Brain microvascular endothelial cell (primary cell): ENCODE measurements around the gene MRPL24.

ENCODE experiments used
- DNase-seq: peaks from one replicate; pipeline ENCODE4 v3.0.0-alpha.2; 2020
- H3K27ac ChIP-seq: fragments of 250-450 bp; sonication (Bioruptor Pico); 2 replicates; pipeline ENCODE4 v1.5.1; 2020; ENCODE audit warnings: mild to moderate bottlenecking, moderate library complexity
- H3K27me3 ChIP-seq: fragments of 250-450 bp; sonication (Bioruptor Pico); replicated peaks from 2 replicates; pipeline ENCODE4 v1.5.1; 2020; ENCODE audit warnings: mild to moderate bottlenecking
- H3K36me3 ChIP-seq: fragments of 250-450 bp; sonication (Bioruptor Pico); replicated peaks from 2 replicates; pipeline ENCODE4 v1.5.1; 2020; ENCODE audit warnings: mild to moderate bottlenecking
- H3K4me3 ChIP-seq: 2 replicates; pipeline ENCODE4 v1.5.1; 2011; ENCODE audit warnings: low read depth, mild to moderate bottlenecking, control low read depth, low read length, moderate library complexity
- in situ Hi-C: cut with HindIII; loops from 2 replicates; pipeline ENCODE4 v1.10.0; 2017; ENCODE audit warnings: low sequenced_read_pairs, low pct_ligation_motif_present
- TF ChIP-seq, protein P1 (sequence below): IDR thresholded peaks from 2 replicates; pipeline ENCODE4 v1.5.1; 2011; ENCODE audit warnings: low read depth, mild to moderate bottlenecking, moderate library complexity, low read length, control low read depth, inconsistent platforms; ENCODE audit errors: missing control alignments

The MRPL24 gene

GRCh38 chr1:156772728-156773497, 32.0 kb upstream of the MRPL24 start:
- Histone ChIP-seq H3K27me3 (no peaks in the 10 kb centered on the region), H3K4me3 (no peak overlapping the region), H3K27ac (no peak overlapping the region), H3K36me3 (peaks cover 9% of the 10 kb centered on the region)
- in situ Hi-C loops: no loop called here
- DNase-seq: no peak
- TF ChIP-seq, protein P1, sequence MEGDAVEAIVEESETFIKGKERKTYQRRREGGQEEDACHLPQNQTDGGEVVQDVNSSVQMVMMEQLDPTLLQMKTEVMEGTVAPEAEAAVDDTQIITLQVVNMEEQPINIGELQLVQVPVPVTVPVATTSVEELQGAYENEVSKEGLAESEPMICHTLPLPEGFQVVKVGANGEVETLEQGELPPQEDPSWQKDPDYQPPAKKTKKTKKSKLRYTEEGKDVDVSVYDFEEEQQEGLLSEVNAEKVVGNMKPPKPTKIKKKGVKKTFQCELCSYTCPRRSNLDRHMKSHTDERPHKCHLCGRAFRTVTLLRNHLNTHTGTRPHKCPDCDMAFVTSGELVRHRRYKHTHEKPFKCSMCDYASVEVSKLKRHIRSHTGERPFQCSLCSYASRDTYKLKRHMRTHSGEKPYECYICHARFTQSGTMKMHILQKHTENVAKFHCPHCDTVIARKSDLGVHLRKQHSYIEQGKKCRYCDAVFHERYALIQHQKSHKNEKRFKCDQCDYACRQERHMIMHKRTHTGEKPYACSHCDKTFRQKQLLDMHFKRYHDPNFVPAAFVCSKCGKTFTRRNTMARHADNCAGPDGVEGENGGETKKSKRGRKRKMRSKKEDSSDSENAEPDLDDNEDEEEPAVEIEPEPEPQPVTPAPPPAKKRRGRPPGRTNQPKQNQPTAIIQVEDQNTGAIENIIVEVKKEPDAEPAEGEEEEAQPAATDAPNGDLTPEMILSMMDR: no peak

- Histone ChIP-seq H3K27me3 (no peaks in the 10 kb centered on the region), H3K36me3 (peaks cover 9% of the 10 kb centered on the region), H3K4me3 (no peak overlapping the region), H3K27ac (no peak overlapping the region)
- no peak for DNase-seq
- in situ Hi-C loops: no loop called here
- TF ChIP-seq, protein P1: no peak
Observed at GRCh38 chr1:156772222-156772621, 31.3 kb upstream of the MRPL24 start.

DNA sequence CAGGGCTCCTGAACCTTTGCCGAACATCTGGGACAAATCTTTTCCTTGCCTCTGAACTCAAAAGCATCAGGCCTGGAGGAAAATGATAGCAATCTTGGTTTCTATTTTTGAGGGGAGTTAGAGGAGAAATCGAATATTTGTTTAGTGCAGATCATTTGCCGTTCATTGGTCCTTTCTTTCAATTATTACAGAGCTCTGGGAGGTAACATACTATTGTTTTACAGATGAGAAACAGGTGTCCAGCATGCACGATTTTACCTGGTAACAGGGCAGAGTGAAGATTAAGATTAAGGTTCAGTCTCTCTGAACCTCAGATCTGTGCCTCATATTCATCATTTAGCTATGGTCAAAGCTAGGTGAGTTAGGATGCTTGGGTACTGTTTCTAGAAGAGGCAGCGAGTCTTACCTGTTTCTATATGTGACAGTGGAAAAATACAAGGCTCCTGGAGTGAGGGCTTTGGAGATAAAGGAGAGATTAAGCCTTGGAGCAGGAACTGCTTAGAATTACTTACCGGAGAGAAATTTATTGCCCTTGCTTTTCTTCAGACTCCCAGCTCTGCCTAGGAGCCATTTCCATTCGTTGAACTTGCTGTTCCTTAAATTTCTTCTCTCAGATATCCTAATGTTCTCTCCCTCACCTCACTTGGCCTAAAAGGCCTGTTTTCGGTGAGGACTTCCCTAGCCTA, 27.9 kb upstream of the MRPL24 start:
- Histone ChIP-seq H3K36me3 (peaks cover 9% of the 10 kb centered on the region), H3K27ac (no peak overlapping the region), H3K27me3 (no peaks in the 10 kb centered on the region), H3K4me3 (peak overlapping the region; percentile 95)
- TF ChIP-seq, protein P1: no peak
- in situ Hi-C loops: no loop called here
- DNase-seq: no peak

GRCh38 chr1:156767879-156768604, 27.2 kb upstream of the MRPL24 start:
- TF ChIP-seq, protein P1: no peak
- no peak for DNase-seq
- Histone ChIP-seq H3K27ac (peak overlapping the region; percentile 82), H3K27me3 (no peaks in the 10 kb centered on the region), H3K4me3 (peak overlapping the region; percentile 95), H3K36me3 (peaks cover 9% of the 10 kb centered on the region)
- in situ Hi-C loops: no loop called here

GRCh38 chr1:156767101-156767878, 26.4 kb upstream of the MRPL24 start, which contains the start of gene PRCC:
PRCC (plus strand) TSS chr1:156767535; CDS start chr1:156767772, 237 bp downstream.
- peak within 1 kb of the TSS; percentile 95 for H3K4me3 ChIP-seq
- peaks cover 9% of the 10 kb centered on the region for H3K36me3 ChIP-seq
- H3K27me3 ChIP-seq: no peaks in the 10 kb centered on the region
- TF ChIP-seq, protein P1: peak; percentile 10
- in situ Hi-C loops: no loop called here
- DNase-seq: peak; percentile 100
- peak within 1 kb of the TSS; percentile 82 for H3K27ac ChIP-seq
